Measurements from ENCODE around the gene ADAM8. TPM values are rescaled to one million over a fixed set of nuclear protein-coding genes. Genes with fewer than 3 reads are reported as not detected.

ADAM8 gene
- polyA plus RNA-seq, 1 donor from 2014 or later, result 6.4 TPM

DNA sequence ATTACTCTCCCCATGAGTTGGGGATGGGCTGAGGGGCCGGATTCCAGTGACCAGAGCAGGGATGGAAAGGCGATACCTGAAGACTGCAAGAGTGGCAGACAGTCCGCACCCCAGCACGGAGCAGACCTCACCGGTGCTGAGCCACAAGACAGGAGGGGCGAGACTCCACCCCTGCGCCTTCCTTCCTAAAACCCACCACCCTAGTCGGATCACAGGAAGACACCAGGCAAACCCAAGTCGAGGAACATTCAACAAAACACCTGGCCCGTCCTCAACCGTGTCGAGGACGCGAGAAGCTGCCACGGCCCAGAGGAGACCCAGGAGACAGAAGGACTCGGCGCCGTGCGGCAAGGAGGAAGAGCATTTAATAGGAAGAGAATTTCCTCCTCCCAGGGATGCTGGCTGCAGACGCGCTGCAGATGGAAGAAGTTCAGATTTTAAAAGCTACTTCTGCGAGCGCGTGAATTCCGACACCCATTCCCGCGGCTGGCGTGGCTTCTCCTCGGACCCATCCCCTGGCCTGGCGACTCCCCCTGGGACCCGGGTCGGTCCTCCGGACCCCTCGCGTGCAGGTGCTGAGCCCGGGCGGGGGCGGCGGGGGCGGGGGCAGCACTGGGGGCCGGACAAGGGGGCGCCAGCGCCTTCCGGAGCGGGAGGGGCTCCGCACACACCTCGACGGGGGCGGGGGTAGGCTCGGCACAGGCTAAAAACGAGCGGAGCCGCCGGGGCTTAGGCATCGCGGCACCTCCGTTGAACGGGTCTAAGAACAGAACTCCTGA is 47.2 kb downstream of the ADAM8 start:
- peaks cover 60% of the 10 kb centered on the region for H3K27me3 ChIP-seq (ENCODE audit: insufficient read depth, low read depth, low read length)
- no peaks in the 10 kb centered on the region for H3K9me2 ChIP-seq (ENCODE audit: insufficient read depth, low read length)
- TF ChIP-seq EP300 (conservative IDR thresholded peaks at IDR 0.05; ENCODE audit: poor library complexity, severe bottlenecking) (no peak), EZH2 (IDR thresholded peaks at IDR 0.05; ENCODE audit: borderline replicate concordance, insufficient read depth, low read length, poor library complexity, severe bottlenecking) (no peak), POLR2AphosphoS5 (IDR thresholded peaks at IDR 0.05) (no peak), SMC3 (conservative IDR thresholded peaks at IDR 0.05; ENCODE audit: poor library complexity) (no peak), RAD21 (conservative IDR thresholded peaks at IDR 0.05) (no peak)
- TF ChIP-seq, protein P1, sequence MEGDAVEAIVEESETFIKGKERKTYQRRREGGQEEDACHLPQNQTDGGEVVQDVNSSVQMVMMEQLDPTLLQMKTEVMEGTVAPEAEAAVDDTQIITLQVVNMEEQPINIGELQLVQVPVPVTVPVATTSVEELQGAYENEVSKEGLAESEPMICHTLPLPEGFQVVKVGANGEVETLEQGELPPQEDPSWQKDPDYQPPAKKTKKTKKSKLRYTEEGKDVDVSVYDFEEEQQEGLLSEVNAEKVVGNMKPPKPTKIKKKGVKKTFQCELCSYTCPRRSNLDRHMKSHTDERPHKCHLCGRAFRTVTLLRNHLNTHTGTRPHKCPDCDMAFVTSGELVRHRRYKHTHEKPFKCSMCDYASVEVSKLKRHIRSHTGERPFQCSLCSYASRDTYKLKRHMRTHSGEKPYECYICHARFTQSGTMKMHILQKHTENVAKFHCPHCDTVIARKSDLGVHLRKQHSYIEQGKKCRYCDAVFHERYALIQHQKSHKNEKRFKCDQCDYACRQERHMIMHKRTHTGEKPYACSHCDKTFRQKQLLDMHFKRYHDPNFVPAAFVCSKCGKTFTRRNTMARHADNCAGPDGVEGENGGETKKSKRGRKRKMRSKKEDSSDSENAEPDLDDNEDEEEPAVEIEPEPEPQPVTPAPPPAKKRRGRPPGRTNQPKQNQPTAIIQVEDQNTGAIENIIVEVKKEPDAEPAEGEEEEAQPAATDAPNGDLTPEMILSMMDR (IDR thresholded peaks at IDR 0.05; ENCODE audit: poor library complexity, severe bottlenecking), result no peak
- no peaks in the 10 kb centered on the region for H4K20me1 ChIP-seq (ENCODE audit: insufficient read depth)
- H3K36me3 ChIP-seq (ENCODE audit: insufficient read depth, low read length), result no peaks in the 10 kb centered on the region
- H3K9ac ChIP-seq (ENCODE audit: low read length), result no peak overlapping the region
- no peak overlapping the region for H3K4me3 ChIP-seq (ENCODE audit: low read length)
- H3K27ac ChIP-seq (ENCODE audit: low read length), result no peak overlapping the region
- H3K79me2 ChIP-seq (replicated peaks; ENCODE audit: insufficient read depth, low read length), result no peaks in the 10 kb centered on the region
- no peaks in the 10 kb centered on the region for H3F3A ChIP-seq (ENCODE audit: insufficient read depth, low read length, poor library complexity, severe bottlenecking)
- H2AFZ ChIP-seq (ENCODE audit: low read depth, low read length), result no peak overlapping the region
- H3K4me2 ChIP-seq (ENCODE audit: low read length), result no peak overlapping the region
- H3K9me3 ChIP-seq (ENCODE audit: low read length), result no peaks in the 10 kb centered on the region

DNA sequence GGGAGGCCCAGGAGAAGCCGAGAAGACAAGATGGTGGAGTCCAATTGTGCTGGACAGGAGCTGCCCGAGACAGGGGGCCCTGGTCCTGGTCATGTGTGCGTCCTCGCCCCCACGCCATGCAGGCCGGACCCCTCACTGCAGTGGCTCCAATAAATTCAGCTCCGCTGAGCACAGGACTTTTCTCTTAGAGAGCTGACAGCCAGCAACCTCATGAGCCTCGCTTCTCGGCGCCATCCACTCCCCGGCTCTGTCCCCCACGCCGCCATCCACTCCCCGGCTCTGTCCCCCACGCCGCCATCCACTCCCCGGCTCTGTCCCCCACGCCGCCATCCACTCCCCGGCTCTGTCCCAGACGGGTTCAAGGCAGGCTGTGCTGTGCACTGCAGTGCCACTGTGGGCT is 49.4 kb downstream of the ADAM8 start:
- Histone ChIP-seq H3K36me3 (ENCODE audit: insufficient read depth, low read length) (no peaks in the 10 kb centered on the region), H4K20me1 (ENCODE audit: insufficient read depth) (no peaks in the 10 kb centered on the region), H3K4me2 (ENCODE audit: low read length) (no peak overlapping the region), H3K27me3 (ENCODE audit: insufficient read depth, low read depth, low read length) (peaks cover 39% of the 10 kb centered on the region), H3K4me3 (ENCODE audit: low read length) (no peak overlapping the region), H2AFZ (ENCODE audit: low read depth, low read length) (no peak overlapping the region), H3K9me2 (ENCODE audit: insufficient read depth, low read length) (no peaks in the 10 kb centered on the region), H3K79me2 (replicated peaks; ENCODE audit: insufficient read depth, low read length) (no peaks in the 10 kb centered on the region), H3K27ac (ENCODE audit: low read length) (no peak overlapping the region), H3F3A (ENCODE audit: insufficient read depth, low read length, poor library complexity, severe bottlenecking) (no peaks in the 10 kb centered on the region), H3K9ac (ENCODE audit: low read length) (no peak overlapping the region), H3K9me3 (ENCODE audit: low read length) (no peaks in the 10 kb centered on the region)
- TF ChIP-seq POLR2AphosphoS5 (IDR thresholded peaks at IDR 0.05) (no peak), RAD21 (conservative IDR thresholded peaks at IDR 0.05) (no peak), TAF1 (IDR thresholded peaks at IDR 0.05; ENCODE audit: low read depth) (no peak), EZH2 (IDR thresholded peaks at IDR 0.05; ENCODE audit: borderline replicate concordance, insufficient read depth, low read length, poor library complexity, severe bottlenecking) (no peak), MXI1 (conservative IDR thresholded peaks at IDR 0.05; ENCODE audit: poor library complexity, severe bottlenecking) (no peak), SMC3 (conservative IDR thresholded peaks at IDR 0.05; ENCODE audit: poor library complexity) (no peak), EP300 (conservative IDR thresholded peaks at IDR 0.05; ENCODE audit: poor library complexity, severe bottlenecking) (no peak)
- TF ChIP-seq, protein P1 (IDR thresholded peaks at IDR 0.05; ENCODE audit: poor library complexity, severe bottlenecking), result no peak
- TF ChIP-seq, protein P2, sequence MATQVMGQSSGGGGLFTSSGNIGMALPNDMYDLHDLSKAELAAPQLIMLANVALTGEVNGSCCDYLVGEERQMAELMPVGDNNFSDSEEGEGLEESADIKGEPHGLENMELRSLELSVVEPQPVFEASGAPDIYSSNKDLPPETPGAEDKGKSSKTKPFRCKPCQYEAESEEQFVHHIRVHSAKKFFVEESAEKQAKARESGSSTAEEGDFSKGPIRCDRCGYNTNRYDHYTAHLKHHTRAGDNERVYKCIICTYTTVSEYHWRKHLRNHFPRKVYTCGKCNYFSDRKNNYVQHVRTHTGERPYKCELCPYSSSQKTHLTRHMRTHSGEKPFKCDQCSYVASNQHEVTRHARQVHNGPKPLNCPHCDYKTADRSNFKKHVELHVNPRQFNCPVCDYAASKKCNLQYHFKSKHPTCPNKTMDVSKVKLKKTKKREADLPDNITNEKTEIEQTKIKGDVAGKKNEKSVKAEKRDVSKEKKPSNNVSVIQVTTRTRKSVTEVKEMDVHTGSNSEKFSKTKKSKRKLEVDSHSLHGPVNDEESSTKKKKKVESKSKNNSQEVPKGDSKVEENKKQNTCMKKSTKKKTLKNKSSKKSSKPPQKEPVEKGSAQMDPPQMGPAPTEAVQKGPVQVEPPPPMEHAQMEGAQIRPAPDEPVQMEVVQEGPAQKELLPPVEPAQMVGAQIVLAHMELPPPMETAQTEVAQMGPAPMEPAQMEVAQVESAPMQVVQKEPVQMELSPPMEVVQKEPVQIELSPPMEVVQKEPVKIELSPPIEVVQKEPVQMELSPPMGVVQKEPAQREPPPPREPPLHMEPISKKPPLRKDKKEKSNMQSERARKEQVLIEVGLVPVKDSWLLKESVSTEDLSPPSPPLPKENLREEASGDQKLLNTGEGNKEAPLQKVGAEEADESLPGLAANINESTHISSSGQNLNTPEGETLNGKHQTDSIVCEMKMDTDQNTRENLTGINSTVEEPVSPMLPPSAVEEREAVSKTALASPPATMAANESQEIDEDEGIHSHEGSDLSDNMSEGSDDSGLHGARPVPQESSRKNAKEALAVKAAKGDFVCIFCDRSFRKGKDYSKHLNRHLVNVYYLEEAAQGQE (IDR thresholded peaks at IDR 0.05; ENCODE audit: borderline replicate concordance), result no peak
